Fibroblast of skin of left quadriceps (primary cell): ENCODE results near the gene CHRNA3.
"Not testable (repeated sequence)": the region's sequence is repeated elsewhere in the genome, so short reads cannot be mapped to it uniquely, and the experiment has no call there.

ENCODE experiments used
- DNase-seq, 2 experiments: peaks; one replicate each; pipeline ENCODE4 v3.0.0-alpha.2; 2013; ENCODE audit warnings: low read depth in 2 of 2

Gene CHRNA3

GRCh38 chr15:78560201-78560600 is 60.6 kb downstream of the CHRNA3 start:
- DNase-seq: not testable (repeated sequence)

DNA sequence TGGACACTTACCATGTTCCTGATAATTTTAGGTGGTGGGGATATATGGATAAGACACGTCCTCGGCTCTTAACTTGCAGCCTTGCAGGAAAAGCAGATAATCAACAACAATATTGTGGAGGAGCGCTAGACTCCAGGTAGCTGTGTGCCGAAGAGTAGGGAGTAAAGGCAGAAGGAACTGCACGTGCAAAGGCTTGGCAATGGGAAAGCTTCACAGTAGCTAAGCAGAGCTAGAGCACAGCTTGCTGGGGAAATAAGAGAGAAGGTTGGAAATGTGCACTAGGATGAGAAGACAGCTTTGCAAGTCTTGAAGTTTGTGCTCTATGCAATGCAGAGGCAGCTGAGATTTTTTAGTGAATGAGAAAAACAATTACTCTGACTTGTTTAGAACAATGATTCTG is 68.2 kb downstream of the CHRNA3 start:
- no peak for DNase-seq

- DNase-seq: no peak
These were observed 68.9 kb downstream of the CHRNA3 start for GRCh38 chr15:78551902-78552301.

DNA sequence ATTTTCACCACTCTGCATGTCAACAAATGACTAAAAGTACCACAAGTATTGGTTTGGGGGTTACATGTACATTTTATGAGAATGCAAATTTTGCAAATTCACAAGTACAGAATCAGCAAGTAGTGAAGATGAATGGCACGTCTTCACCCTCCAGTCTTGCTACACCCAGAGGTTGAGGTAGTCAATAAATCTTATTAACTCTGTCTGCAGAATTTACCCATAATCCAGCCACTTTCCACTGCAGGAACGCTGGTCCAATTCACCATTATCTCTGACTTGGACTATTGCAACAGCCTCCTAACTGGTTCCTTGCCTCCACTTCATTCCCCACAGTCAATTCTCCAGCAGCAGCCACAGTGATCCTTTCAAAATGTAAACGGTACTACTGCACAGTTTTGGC is 70.0 kb downstream of the CHRNA3 start:
- DNase-seq: no peak

- DNase-seq: no peak
These were observed 70.6 kb downstream of the CHRNA3 start for GRCh38 chr15:78550194-78550593.
